ENCODE results near the gene MMP17.

The MMP17 gene

DNA sequence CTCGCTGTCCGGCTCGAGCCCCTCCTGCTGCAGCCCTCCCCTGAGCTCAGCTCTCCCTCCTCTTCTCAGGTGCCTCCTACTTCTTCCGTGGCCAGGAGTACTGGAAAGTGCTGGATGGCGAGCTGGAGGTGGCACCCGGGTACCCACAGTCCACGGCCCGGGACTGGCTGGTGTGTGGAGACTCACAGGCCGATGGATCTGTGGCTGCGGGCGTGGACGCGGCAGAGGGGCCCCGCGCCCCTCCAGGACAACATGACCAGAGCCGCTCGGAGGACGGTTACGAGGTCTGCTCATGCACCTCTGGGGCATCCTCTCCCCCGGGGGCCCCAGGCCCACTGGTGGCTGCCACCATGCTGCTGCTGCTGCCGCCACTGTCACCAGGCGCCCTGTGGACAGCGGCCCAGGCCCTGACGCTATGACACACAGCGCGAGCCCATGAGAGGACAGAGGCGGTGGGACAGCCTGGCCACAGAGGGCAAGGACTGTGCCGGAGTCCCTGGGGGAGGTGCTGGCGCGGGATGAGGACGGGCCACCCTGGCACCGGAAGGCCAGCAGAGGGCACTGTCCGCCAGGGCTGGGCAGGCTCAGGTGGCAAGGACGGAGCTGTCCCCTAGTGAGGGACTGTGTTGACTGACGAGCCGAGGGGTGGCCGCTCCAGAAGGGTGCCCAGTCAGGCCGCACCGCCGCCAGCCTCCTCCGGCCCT lies 22.8 kb downstream of the MMP17 start:
- H3K4me3 ChIP-seq (replicated peaks; ENCODE audit: insufficient read depth, low read length) = no peak overlapping the region
- DNase-seq (ENCODE audit: low read depth in 1 of 2, low spot score in 1 of 2) = no peak
- no peaks in the 10 kb centered on the region for H3K27me3 ChIP-seq (ENCODE audit: insufficient read depth, poor library complexity, severe bottlenecking)
- TF ChIP-seq, protein P1, sequence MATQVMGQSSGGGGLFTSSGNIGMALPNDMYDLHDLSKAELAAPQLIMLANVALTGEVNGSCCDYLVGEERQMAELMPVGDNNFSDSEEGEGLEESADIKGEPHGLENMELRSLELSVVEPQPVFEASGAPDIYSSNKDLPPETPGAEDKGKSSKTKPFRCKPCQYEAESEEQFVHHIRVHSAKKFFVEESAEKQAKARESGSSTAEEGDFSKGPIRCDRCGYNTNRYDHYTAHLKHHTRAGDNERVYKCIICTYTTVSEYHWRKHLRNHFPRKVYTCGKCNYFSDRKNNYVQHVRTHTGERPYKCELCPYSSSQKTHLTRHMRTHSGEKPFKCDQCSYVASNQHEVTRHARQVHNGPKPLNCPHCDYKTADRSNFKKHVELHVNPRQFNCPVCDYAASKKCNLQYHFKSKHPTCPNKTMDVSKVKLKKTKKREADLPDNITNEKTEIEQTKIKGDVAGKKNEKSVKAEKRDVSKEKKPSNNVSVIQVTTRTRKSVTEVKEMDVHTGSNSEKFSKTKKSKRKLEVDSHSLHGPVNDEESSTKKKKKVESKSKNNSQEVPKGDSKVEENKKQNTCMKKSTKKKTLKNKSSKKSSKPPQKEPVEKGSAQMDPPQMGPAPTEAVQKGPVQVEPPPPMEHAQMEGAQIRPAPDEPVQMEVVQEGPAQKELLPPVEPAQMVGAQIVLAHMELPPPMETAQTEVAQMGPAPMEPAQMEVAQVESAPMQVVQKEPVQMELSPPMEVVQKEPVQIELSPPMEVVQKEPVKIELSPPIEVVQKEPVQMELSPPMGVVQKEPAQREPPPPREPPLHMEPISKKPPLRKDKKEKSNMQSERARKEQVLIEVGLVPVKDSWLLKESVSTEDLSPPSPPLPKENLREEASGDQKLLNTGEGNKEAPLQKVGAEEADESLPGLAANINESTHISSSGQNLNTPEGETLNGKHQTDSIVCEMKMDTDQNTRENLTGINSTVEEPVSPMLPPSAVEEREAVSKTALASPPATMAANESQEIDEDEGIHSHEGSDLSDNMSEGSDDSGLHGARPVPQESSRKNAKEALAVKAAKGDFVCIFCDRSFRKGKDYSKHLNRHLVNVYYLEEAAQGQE (IDR thresholded peaks at IDR 0.05; ENCODE audit: insufficient replicate concordance, low read depth) = no peak
- no peak for TF ChIP-seq POLR2AphosphoS5 (IDR thresholded peaks at IDR 0.05; ENCODE audit: low read depth)
- H3K27ac ChIP-seq (replicated peaks) = no peak overlapping the region

DNA sequence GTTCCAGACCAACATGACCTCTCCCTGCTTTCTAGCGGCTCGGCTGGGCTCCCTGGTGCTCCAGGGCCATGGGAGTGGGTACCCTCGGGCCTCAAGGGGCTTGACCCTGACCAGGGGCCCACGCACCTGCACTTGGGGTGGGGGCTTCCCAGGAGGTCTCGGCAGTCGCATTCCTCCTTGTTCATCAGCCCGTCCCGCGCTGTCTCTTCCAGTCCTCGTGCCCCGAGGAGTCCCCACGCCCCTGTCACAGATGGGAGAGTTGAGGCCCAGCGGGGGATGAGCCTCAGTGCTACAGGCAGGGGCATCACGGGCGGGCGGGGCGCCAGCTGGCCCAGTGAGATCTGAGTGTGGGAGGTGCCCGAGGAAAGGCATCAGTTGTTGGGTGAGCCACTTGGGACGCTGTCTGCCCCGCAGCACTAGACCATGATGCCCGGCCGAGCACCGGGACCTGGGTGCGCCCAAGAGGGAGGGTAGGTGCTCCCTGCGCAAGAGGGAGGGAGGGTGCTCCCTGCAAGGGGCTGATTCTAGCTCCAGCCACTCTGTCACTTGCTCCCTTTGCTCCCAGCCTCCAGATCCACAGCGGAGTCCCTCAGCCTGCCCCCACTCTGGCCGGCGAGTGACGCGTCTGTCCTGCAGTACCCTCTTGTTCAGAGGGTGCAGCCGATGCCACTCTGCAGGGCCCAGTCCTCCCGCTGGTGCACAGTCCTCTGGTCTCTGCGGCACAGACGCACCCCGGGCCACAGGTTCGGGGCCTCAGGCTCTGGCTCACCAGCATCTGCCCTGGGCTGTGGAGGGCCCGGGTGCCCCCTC lies 23.8 kb downstream of the MMP17 start:
- DNase-seq (ENCODE audit: low read depth in 1 of 2, low spot score in 1 of 2) = peak in 1 of 2 experiments; percentile 49
- no peak for TF ChIP-seq POLR2AphosphoS5 (IDR thresholded peaks at IDR 0.05; ENCODE audit: low read depth)
- no peak for TF ChIP-seq SPI1 (IDR thresholded peaks at IDR 0.05; ENCODE audit: borderline replicate concordance, low read depth)
- TF ChIP-seq, protein P2, sequence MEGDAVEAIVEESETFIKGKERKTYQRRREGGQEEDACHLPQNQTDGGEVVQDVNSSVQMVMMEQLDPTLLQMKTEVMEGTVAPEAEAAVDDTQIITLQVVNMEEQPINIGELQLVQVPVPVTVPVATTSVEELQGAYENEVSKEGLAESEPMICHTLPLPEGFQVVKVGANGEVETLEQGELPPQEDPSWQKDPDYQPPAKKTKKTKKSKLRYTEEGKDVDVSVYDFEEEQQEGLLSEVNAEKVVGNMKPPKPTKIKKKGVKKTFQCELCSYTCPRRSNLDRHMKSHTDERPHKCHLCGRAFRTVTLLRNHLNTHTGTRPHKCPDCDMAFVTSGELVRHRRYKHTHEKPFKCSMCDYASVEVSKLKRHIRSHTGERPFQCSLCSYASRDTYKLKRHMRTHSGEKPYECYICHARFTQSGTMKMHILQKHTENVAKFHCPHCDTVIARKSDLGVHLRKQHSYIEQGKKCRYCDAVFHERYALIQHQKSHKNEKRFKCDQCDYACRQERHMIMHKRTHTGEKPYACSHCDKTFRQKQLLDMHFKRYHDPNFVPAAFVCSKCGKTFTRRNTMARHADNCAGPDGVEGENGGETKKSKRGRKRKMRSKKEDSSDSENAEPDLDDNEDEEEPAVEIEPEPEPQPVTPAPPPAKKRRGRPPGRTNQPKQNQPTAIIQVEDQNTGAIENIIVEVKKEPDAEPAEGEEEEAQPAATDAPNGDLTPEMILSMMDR (IDR thresholded peaks at IDR 0.05; ENCODE audit: insufficient read depth, low read length) = no peak
- TF ChIP-seq GABPA (IDR thresholded peaks at IDR 0.05; ENCODE audit: low read depth) = no peak
- TF ChIP-seq, protein P1 (IDR thresholded peaks at IDR 0.05; ENCODE audit: insufficient replicate concordance, low read depth) = no peak
- Histone ChIP-seq H3K27ac (replicated peaks) (peak overlapping the region; percentile 49), H3K4me3 (replicated peaks; ENCODE audit: insufficient read depth, low read length) (no peak overlapping the region), H3K27me3 (ENCODE audit: insufficient read depth, poor library complexity, severe bottlenecking) (no peaks in the 10 kb centered on the region)

DNA sequence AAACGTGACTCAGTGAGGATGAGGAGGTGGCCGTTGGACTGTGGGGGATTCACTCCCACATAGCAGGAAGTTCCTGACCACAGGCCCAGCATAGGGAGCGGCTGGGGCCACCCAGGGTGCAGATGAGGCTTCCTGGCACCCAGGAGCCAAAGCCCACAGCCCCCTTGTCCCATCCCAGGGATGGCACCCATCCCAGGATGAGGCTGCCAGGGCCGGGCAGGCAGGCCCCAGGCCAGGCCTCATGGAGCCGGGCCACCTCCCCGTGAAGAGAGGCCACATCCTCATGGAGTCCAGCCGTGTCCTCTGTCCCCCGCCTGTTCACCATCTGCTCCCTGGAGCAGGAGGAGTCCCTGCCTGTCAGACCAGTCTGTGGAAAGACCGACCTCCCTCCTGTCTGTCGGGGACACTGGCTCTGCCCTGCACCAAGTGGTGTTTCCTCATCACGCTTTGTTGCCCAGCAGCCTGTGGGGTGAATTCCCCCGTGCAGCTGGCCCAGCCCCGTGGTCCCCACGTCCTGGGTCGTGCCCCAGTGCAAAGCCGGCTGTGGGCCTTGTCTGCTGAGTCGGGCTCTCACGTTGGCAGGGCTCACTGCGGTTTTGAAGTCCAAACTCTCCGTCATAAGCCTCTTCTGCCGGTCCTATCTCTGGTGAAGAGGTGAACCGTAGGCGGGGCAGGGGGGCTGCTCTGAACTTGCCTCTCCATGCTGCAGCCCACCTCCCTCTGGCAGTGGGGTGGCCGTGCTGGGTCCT lies 24.5 kb downstream of the MMP17 start:
- TF ChIP-seq, protein P2 (IDR thresholded peaks at IDR 0.05; ENCODE audit: insufficient read depth, low read length) = no peak
- TF ChIP-seq POLR2AphosphoS5 (IDR thresholded peaks at IDR 0.05; ENCODE audit: low read depth) = no peak; the same call in 1 of the 2 replicates
- TF ChIP-seq GABPA (IDR thresholded peaks at IDR 0.05; ENCODE audit: low read depth) = no peak
- no peak for TF ChIP-seq SPI1 (IDR thresholded peaks at IDR 0.05; ENCODE audit: borderline replicate concordance, low read depth)
- TF ChIP-seq, protein P1 (IDR thresholded peaks at IDR 0.05; ENCODE audit: insufficient replicate concordance, low read depth) = no peak
- no peaks in the 10 kb centered on the region for H3K27me3 ChIP-seq (ENCODE audit: insufficient read depth, poor library complexity, severe bottlenecking)
- peak; percentile 42 to 64 for DNase-seq (ENCODE audit: low read depth in 1 of 2, low spot score in 1 of 2)
- H3K27ac ChIP-seq (replicated peaks) = peak overlapping the region; percentile 49
- no peak overlapping the region for H3K4me3 ChIP-seq (replicated peaks; ENCODE audit: insufficient read depth, low read length)

Measured in HL-60 (cell line).